Suprapubic skin (tissue), 4 donors: Measurements from ENCODE around the gene SYN1.

ENCODE experiments used
- POLR2A ChIP-seq, 2 donors: fragments of 450-650 bp; IDR thresholded peaks; one replicate each; pipeline ENCODE4 v1.6.1; 2017; ENCODE audit warnings: antibody characterized with exemption in 2 of 2, mild to moderate bottlenecking in 2 of 2, moderate library complexity in 2 of 2
- POLR2AphosphoS5 ChIP-seq, 3 donors: sonication (generic); formaldehyde crosslinking; IDR thresholded peaks; one replicate each; pipeline ENCODE4 v1.6.1; 2017; ENCODE audit warnings: antibody characterized with exemption in 3 of 3
- TF ChIP-seq, protein P1 (sequence below), 2 donors: fragments of 200-600 bp in 1 of 2; fragments of 450-650 bp in 1 of 2; sonication (generic) in 1 of 2; IDR thresholded peaks; one replicate each; pipeline ENCODE4 v1.5.1; 2016 to 2019; ENCODE audit warnings: antibody characterized with exemption in 2 of 2, mild to moderate bottlenecking in 1 of 2, moderate library complexity in 1 of 2

DNA sequence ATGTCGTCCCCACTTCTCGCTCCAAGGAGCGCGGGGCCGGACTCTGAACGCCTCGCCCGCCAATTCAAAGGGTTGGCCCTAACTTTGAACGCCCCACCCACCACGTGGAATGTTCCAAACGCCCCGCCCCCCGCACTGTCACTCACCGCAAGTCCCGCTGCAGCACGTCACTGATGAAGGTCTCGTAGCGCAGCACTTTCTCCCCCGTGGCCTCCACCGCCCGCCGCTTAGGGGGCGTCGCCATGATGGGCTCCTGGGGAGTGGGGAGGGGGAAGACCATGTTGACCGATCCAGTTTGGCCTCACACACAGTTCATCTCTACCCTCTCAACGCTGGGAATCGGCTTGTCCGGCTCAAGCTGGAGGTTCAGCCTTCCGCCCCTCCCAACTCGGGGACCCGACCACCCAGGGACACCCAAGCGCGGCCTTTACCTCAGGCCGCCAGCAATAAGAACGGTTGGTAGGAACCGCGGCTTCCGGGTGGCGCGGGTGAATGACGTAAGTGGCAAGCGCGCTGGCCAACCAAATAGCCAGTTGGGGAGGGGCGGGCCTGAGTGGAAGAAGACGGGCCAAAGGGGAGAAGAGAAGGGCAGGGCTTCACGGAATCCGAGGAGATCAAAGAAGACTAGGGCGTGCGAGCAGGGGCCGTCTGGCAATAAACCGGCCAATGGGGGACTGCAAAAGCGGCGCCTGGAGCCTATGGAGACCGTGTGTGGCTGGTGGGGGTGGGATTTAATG is 39.2 kb upstream of the SYN1 start, which contains the start of gene UXT:
- TF ChIP-seq, protein P1, sequence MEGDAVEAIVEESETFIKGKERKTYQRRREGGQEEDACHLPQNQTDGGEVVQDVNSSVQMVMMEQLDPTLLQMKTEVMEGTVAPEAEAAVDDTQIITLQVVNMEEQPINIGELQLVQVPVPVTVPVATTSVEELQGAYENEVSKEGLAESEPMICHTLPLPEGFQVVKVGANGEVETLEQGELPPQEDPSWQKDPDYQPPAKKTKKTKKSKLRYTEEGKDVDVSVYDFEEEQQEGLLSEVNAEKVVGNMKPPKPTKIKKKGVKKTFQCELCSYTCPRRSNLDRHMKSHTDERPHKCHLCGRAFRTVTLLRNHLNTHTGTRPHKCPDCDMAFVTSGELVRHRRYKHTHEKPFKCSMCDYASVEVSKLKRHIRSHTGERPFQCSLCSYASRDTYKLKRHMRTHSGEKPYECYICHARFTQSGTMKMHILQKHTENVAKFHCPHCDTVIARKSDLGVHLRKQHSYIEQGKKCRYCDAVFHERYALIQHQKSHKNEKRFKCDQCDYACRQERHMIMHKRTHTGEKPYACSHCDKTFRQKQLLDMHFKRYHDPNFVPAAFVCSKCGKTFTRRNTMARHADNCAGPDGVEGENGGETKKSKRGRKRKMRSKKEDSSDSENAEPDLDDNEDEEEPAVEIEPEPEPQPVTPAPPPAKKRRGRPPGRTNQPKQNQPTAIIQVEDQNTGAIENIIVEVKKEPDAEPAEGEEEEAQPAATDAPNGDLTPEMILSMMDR (IDR thresholded peaks at IDR 0.05), result no peak
- peak in 1 of 2 donors; percentile 63 for TF ChIP-seq POLR2A (IDR thresholded peaks at IDR 0.05)
- TF ChIP-seq POLR2AphosphoS5 (IDR thresholded peaks at IDR 0.05), result peak in 2 of 3 donors; percentile 56 to 72
